Daoy (cell line): ENCODE results near the gene PPP1R27. TPM values are rescaled to one million over a fixed set of nuclear protein-coding genes. Genes with fewer than 3 reads are reported as not detected.

Experiments used
- DNase-seq: peaks from one replicate; pipeline ENCODE4 v3.0.0-alpha.2; 2015; ENCODE audit warnings: low read depth
- total RNA-seq: library from RNA; depleted of rRNA; stranded (reverse); fragments of >200 nt; shearing (Covaris generic); gene quantifications from 2 replicates; pipeline ENCODE4 v1.2.3, GENCODE V29; 2014; rRNA removed

Gene PPP1R27
- total RNA-seq, 1 experiment from 2014 or later = not detected

- no peak for DNase-seq
Measured at GRCh38 chr17:81805707-81806460, 29.0 kb downstream of the PPP1R27 start.

GRCh38 chr17:81804559-81805399 is 30.1 kb downstream of the PPP1R27 start:
- DNase-seq = no peak

- DNase-seq = no peak
Measured at GRCh38 chr17:81803728-81804558, 30.9 kb downstream of the PPP1R27 start, which contains the start of gene GCGR. GCGR (plus strand) TSS chr17:81804150; CDS start chr17:81809019, 4,869 bp downstream.

GRCh38 chr17:81802856-81803643 is 31.8 kb downstream of the PPP1R27 start:
- no peak for DNase-seq

GRCh38 chr17:81802048-81802758 is 32.6 kb downstream of the PPP1R27 start:
- DNase-seq = no peak

GRCh38 chr17:81801327-81801726 is 33.5 kb downstream of the PPP1R27 start:
- no peak for DNase-seq

- no peak for DNase-seq
Measured at GRCh38 chr17:81794509-81794908, 40.3 kb downstream of the PPP1R27 start.

GRCh38 chr17:81794074-81794476 is 40.8 kb downstream of the PPP1R27 start:
- no peak for DNase-seq

GRCh38 chr17:81792675-81793615 is 41.9 kb downstream of the PPP1R27 start:
- no peak for DNase-seq

Other genes with a start within 250 kb of the PPP1R27 start
- gene NPLOC4, start 197.9 kb downstream of the PPP1R27 start, total RNA-seq = 69.6 and 78.5 TPM in 2 replicates
- 2.3 and 4.5 TPM in 2 replicates for gene TSPAN10, start 197.9 kb downstream of the PPP1R27 start, total RNA-seq
- 2.5 TPM in 1 of 2 replicates, not detected in the other for gene PDE6G, start 178.5 kb downstream of the PPP1R27 start, total RNA-seq
- gene OXLD1, start 168.4 kb downstream of the PPP1R27 start, total RNA-seq = 54.2 and 84.9 TPM in 2 replicates
- gene CCDC137, start 168.3 kb downstream of the PPP1R27 start, total RNA-seq = 60.4 and 68.6 TPM in 2 replicates
- gene ARL16, start 151.3 kb downstream of the PPP1R27 start, total RNA-seq = 66.3 and 76.4 TPM in 2 replicates
- 179 and 187 TPM in 2 replicates for gene HGS, start 151.0 kb downstream of the PPP1R27 start, total RNA-seq
- gene MRPL12, start 131.7 kb downstream of the PPP1R27 start, total RNA-seq = 19.3 and 19.9 TPM in 2 replicates
- gene SLC25A10, start 122.8 kb downstream of the PPP1R27 start, total RNA-seq = 43.6 and 52.2 TPM in 2 replicates
- gene GCGR, start 30.9 kb downstream of the PPP1R27 start, total RNA-seq = not detected in 2 replicates
- 78.3 and 91.2 TPM in 2 replicates for gene MCRIP1, start 1.8 kb downstream of the PPP1R27 start, total RNA-seq
- 1,181 and 1,293 TPM in 2 replicates for gene P4HB, start 25.5 kb upstream of the PPP1R27 start, total RNA-seq
- gene ARHGDIA, start 36.3 kb upstream of the PPP1R27 start, total RNA-seq = 138 and 216 TPM in 2 replicates
- gene ALYREF, start 56.5 kb upstream of the PPP1R27 start, total RNA-seq = 376 and 391 TPM in 2 replicates
- 149 and 250 TPM in 2 replicates for gene ANAPC11, start 56.7 kb upstream of the PPP1R27 start, total RNA-seq
- 0.21 and 0.97 TPM in 2 replicates for gene NPB, start 67.2 kb upstream of the PPP1R27 start, total RNA-seq
- gene PCYT2, start 76.3 kb upstream of the PPP1R27 start, total RNA-seq = 17.9 and 34.9 TPM in 2 replicates
- gene SIRT7, start 83.1 kb upstream of the PPP1R27 start, total RNA-seq = 30.5 and 40.5 TPM in 2 replicates
- gene MAFG, start 92.7 kb upstream of the PPP1R27 start, total RNA-seq = 17.2 and 20.9 TPM in 2 replicates
- 112 and 116 TPM in 2 replicates for gene PYCR1, start 102.2 kb upstream of the PPP1R27 start, total RNA-seq
- not detected in 2 replicates for gene MYADML2, start 112.2 kb upstream of the PPP1R27 start, total RNA-seq
- gene NOTUM, start 126.1 kb upstream of the PPP1R27 start, total RNA-seq = 0.11 and 0.51 TPM in 2 replicates
- gene ASPSCR1, start 142.6 kb upstream of the PPP1R27 start, total RNA-seq = 41.3 and 43.5 TPM in 2 replicates
- gene CENPX, start 187.8 kb upstream of the PPP1R27 start, total RNA-seq = 88.1 and 116 TPM in 2 replicates
- 23.2 and 26.5 TPM in 2 replicates for gene LRRC45, start 188.3 kb upstream of the PPP1R27 start, total RNA-seq
- gene RAC3, start 196.6 kb upstream of the PPP1R27 start, total RNA-seq = 9.3 and 16.9 TPM in 2 replicates
- gene DCXR, start 202.6 kb upstream of the PPP1R27 start, total RNA-seq = 57.0 and 92.7 TPM in 2 replicates
- gene RFNG, start 216.8 kb upstream of the PPP1R27 start, total RNA-seq = 18.8 and 20.2 TPM in 2 replicates
- gene GPS1, start 216.8 kb upstream of the PPP1R27 start, total RNA-seq = 180 and 190 TPM in 2 replicates
- gene DUS1L, start 230.8 kb upstream of the PPP1R27 start, total RNA-seq = 82.5 and 99.0 TPM in 2 replicates